Measurements from ENCODE around the gene KIN.
A peak's percentile ranks its signal among the peaks of the same experiment; 100 is the strongest.

KIN gene

GRCh38 chr10:7818295-7819120, 30.7 kb upstream of the KIN start, which contains the start of gene TAF3 (continued):
- TF ChIP-seq ZNF280C (tag by site-specific recombination; IDR thresholded peaks at IDR 0.05) (no peak), ZNF404 (tag by site-specific recombination; IDR thresholded peaks at IDR 0.05) (no peak), ZNF311 (tag by site-specific recombination; IDR thresholded peaks at IDR 0.05; ENCODE audit: borderline replicate concordance) (no peak), ZNF701 (tag by site-specific recombination; IDR thresholded peaks at IDR 0.05) (no peak), ZNF114 (tag by site-specific recombination; IDR thresholded peaks at IDR 0.05) (no peak), PBX3 (CRISPR knock-in tag; IDR thresholded peaks at IDR 0.05) (peak; percentile 72; the same call in 1 of the 2 replicates), ZNF248 (tag by site-specific recombination; IDR thresholded peaks at IDR 0.05) (no peak), ZNF324 (tag by site-specific recombination; IDR thresholded peaks at IDR 0.05) (peak; percentile 89; the same call in 1 of the 2 replicates), ZNF561 (tag by site-specific recombination; IDR thresholded peaks at IDR 0.05; ENCODE audit: borderline replicate concordance) (peak; percentile 1; the same call in 1 of the 2 replicates), EGR2 (tag by site-specific recombination; IDR thresholded peaks at IDR 0.05; ENCODE audit: low read depth) (peak; percentile 91)

- peaks cover 8 to 14% of the 10 kb centered on the region in 2 experiments for H3K36me3 ChIP-seq (ENCODE audit: control insufficient read depth in 2 of 2, insufficient read depth in 1 of 2, low read length in 2 of 2)
- H3K27ac ChIP-seq (ENCODE audit: extremely low read depth, low read depth, low read length): no peak overlapping the region
- H3K4me1 ChIP-seq (ENCODE audit: control insufficient read depth, insufficient read depth, low read length): peaks cover 3% of the 10 kb centered on the region; the same call in 1 of the 2 replicates
- POLR2A ChIA-PET: interaction anchor here (0.6 to 2.3 kb wide), 11 partner anchors 9 to 1421 kb away, joined by 3 to 33 read pairs (median 4); partner anchors contain the start of genes ATP5F1C and KIN
- CTCF ChIA-PET: interaction anchor here (0.7 kb wide), 1 partner anchor 47 kb away, joined by 5 read pairs; no protein-coding TSS in a partner anchor
- H3K4me3 ChIP-seq (ENCODE audit: low read depth, low read length): peak overlapping the region; percentile 75
- TF ChIP-seq ZNF37A (tag by site-specific recombination; IDR thresholded peaks at IDR 0.05) (no peak), ZNF169 (tag by site-specific recombination; IDR thresholded peaks at IDR 0.05) (no peak), ZSCAN16 (tag by site-specific recombination; IDR thresholded peaks at IDR 0.05) (0 out of 2 replicates have a peak, but pooled peaks have one; percentile 25), ZNF530 (tag by site-specific recombination; IDR thresholded peaks at IDR 0.05; ENCODE audit: low read depth) (no peak), ZNF335 (tag by site-specific recombination; conservative IDR thresholded peaks at IDR 0.05) (peak; percentile 88), ZNF274 (IDR thresholded peaks at IDR 0.05; ENCODE audit: low read length) (no peak), ZNF274 (tag by site-specific recombination; IDR thresholded peaks at IDR 0.05; ENCODE audit: borderline replicate concordance) (no peak), PRDM6 (tag by site-specific recombination; IDR thresholded peaks at IDR 0.05) (no peak), KLF10 (tag by site-specific recombination; IDR thresholded peaks at IDR 0.05) (0 out of 2 replicates have a peak, but pooled peaks have one; percentile 19), ZNF561 (tag by site-specific recombination; IDR thresholded peaks at IDR 0.05; ENCODE audit: borderline replicate concordance) (0 out of 2 replicates have a peak, but pooled peaks have one; percentile 77), ZIC2 (tag by site-specific recombination; IDR thresholded peaks at IDR 0.05) (no peak), ZNF776 (tag by site-specific recombination; IDR thresholded peaks at IDR 0.05; ENCODE audit: borderline replicate concordance) (no peak), TRIM28 (IDR thresholded peaks at IDR 0.05; ENCODE audit: borderline replicate concordance, low read length) (0 out of 2 replicates have a peak, but pooled peaks have one; percentile 20)
- no peaks in the 10 kb centered on the region for H3K9me3 ChIP-seq (ENCODE audit: control insufficient read depth, insufficient read depth, low read depth, low read length)
Observed at GRCh38 chr10:7817984-7818294, 30.1 kb upstream of the KIN start.
